ENCODE data around the gene PDCD1. TPM values are rescaled to one million over a fixed set of nuclear protein-coding genes. Genes with fewer than 3 reads are reported as not detected.

Gene PDCD1
- total and polyA plus RNA-seq, 2 experiments from 2014 or later: not detected

- H3K9me3 ChIP-seq (ENCODE audit: low read depth): no peaks in the 10 kb centered on the region
- 84 to 89% methylated on average over 26 to 39 of the region's 39 CpGs for WGBS, 2 experiments (ENCODE audit: low coverage in 1 of 2, low lambda C conversion rate in 2 of 2, missing lambda C conversion rate in 2 of 2)
- H3K4me3 ChIP-seq: no peak overlapping the region
- no peak overlapping the region for H2AFZ ChIP-seq
- no peaks in the 10 kb centered on the region for H3K27me3 ChIP-seq (replicated peaks; ENCODE audit: insufficient read depth)
- no peaks in the 10 kb centered on the region for H3K79me2 ChIP-seq (ENCODE audit: insufficient read depth)
- no peak overlapping the region for H3K9ac ChIP-seq
- no peaks in the 10 kb centered on the region for H4K20me1 ChIP-seq (ENCODE audit: insufficient read depth)
- no peak overlapping the region for H3K4me2 ChIP-seq (ENCODE audit: unreplicated experiment)
- no peak for DNase-seq
- no peak for TF ChIP-seq EZH2 (IDR thresholded peaks at IDR 0.05; ENCODE audit: insufficient read depth, poor library complexity, severe bottlenecking)
- H3K36me3 ChIP-seq (ENCODE audit: low read depth): no peaks in the 10 kb centered on the region
- in situ Hi-C loops (cut with MboI): no loop called here
- H3F3A ChIP-seq (ENCODE audit: insufficient read depth): no peaks in the 10 kb centered on the region
- no peaks in the 10 kb centered on the region for H3K9me2 ChIP-seq (ENCODE audit: insufficient read depth)
- H3K27ac ChIP-seq: no peak overlapping the region
- H3K4me1 ChIP-seq (ENCODE audit: insufficient read depth): no peaks in the 10 kb centered on the region
Measured at GRCh38 chr2:241852116-241852980, 6.3 kb downstream of the PDCD1 start.

GRCh38 chr2:241851325-241852115 lies 7.2 kb downstream of the PDCD1 start:
- no peak for TF ChIP-seq EZH2 (IDR thresholded peaks at IDR 0.05; ENCODE audit: insufficient read depth, poor library complexity, severe bottlenecking)
- no peak for TF ChIP-seq EZH2phosphoT487 (IDR thresholded peaks at IDR 0.05; ENCODE audit: insufficient read depth, low read depth)
- H3F3A ChIP-seq (ENCODE audit: insufficient read depth): no peaks in the 10 kb centered on the region
- no peaks in the 10 kb centered on the region for H3K36me3 ChIP-seq (ENCODE audit: low read depth)
- DNase-seq: no peak
- no peaks in the 10 kb centered on the region for H3K9me2 ChIP-seq (ENCODE audit: insufficient read depth)
- H3K9me3 ChIP-seq (ENCODE audit: low read depth): no peaks in the 10 kb centered on the region
- peaks cover 1% of the 10 kb centered on the region; the same call in 1 of the 2 replicates for H3K27me3 ChIP-seq (replicated peaks; ENCODE audit: insufficient read depth)
- no peaks in the 10 kb centered on the region for H3K4me1 ChIP-seq (ENCODE audit: insufficient read depth)
- 78 to 83% methylated on average over 25 of the region's 26 CpGs for WGBS, 2 experiments (ENCODE audit: low coverage in 1 of 2, low lambda C conversion rate in 2 of 2, missing lambda C conversion rate in 2 of 2)
- H3K4me3 ChIP-seq: no peak overlapping the region
- no peaks in the 10 kb centered on the region for H3K79me2 ChIP-seq (ENCODE audit: insufficient read depth)
- no peak overlapping the region for H3K27ac ChIP-seq
- in situ Hi-C loops (cut with MboI): no loop called here
- H2AFZ ChIP-seq: no peak overlapping the region
- H3K9ac ChIP-seq: no peak overlapping the region
- no peaks in the 10 kb centered on the region for H4K20me1 ChIP-seq (ENCODE audit: insufficient read depth)
- no peak overlapping the region for H3K4me2 ChIP-seq (ENCODE audit: unreplicated experiment)

- no peak overlapping the region for H3K9ac ChIP-seq
- no peaks in the 10 kb centered on the region for H3K36me3 ChIP-seq (ENCODE audit: low read depth)
- no peaks in the 10 kb centered on the region for H3K79me2 ChIP-seq (ENCODE audit: insufficient read depth)
- peaks cover 8% of the 10 kb centered on the region for H3K27me3 ChIP-seq (replicated peaks; ENCODE audit: insufficient read depth)
- no peak overlapping the region for H3K27ac ChIP-seq
- no peaks in the 10 kb centered on the region for H3K4me1 ChIP-seq (ENCODE audit: insufficient read depth)
- no peaks in the 10 kb centered on the region for H3K9me3 ChIP-seq (ENCODE audit: low read depth)
- no peaks in the 10 kb centered on the region for H4K20me1 ChIP-seq (ENCODE audit: insufficient read depth)
- WGBS, 2 experiments (ENCODE audit: low coverage in 1 of 2, low lambda C conversion rate in 2 of 2, missing lambda C conversion rate in 2 of 2): 74 to 78% methylated on average over 22 to 27 of the region's 27 CpGs
- no peaks in the 10 kb centered on the region for H3F3A ChIP-seq (ENCODE audit: insufficient read depth)
- no peak overlapping the region for H3K4me2 ChIP-seq (ENCODE audit: unreplicated experiment)
- no peak overlapping the region for H2AFZ ChIP-seq
- no peak for DNase-seq
- in situ Hi-C loops (cut with MboI): no loop called here
- no peak overlapping the region for H3K4me3 ChIP-seq
- TF ChIP-seq EZH2phosphoT487 (IDR thresholded peaks at IDR 0.05; ENCODE audit: insufficient read depth, low read depth) (no peak), EZH2 (IDR thresholded peaks at IDR 0.05; ENCODE audit: insufficient read depth, poor library complexity, severe bottlenecking) (no peak)
- no peaks in the 10 kb centered on the region for H3K9me2 ChIP-seq (ENCODE audit: insufficient read depth)
Measured at GRCh38 chr2:241850544-241851324, 8.0 kb downstream of the PDCD1 start.
